IMR-90 (cell line): ENCODE data around the gene TM9SF4. TPM values are rescaled to one million over a fixed set of nuclear protein-coding genes. Genes with fewer than 3 reads are reported as not detected.

Source experiments
- ATAC-seq: fragments of 200-7000 bp; cut with Tn5 transposase; 2 replicates; pipeline ENCODE4 v1.9.1; 2020; ENCODE audit warnings: low read depth, mild to moderate bottlenecking, moderate library complexity
- BruUV-seq: library from RNA; stranded (reverse); fragments of 400-500 nt; replicated peaks from 2 replicates; lab custom pipeline; 2021; lab: Mats Ljungman, UMichigan
- CTCF ChIA-PET: fragments of 300-600 bp; formaldehyde crosslinking; extraction: SDS; loops from one replicate; lab custom pipeline; 2021; ENCODE audit warnings: antibody characterized with exemption; lab: Yijun Ruan, JAX
- POLR2A ChIA-PET: fragments of 300-600 bp; sonication (Branson Sonifier 250); formaldehyde crosslinking; loops from one replicate; lab custom pipeline; 2022; ENCODE audit warnings: antibody characterized with exemption; ENCODE audit not compliant: unreplicated experiment; lab: Charles Lee
- DNase-seq: peaks from one replicate; pipeline ENCODE4 v3.0.0; 2013
- H2AFZ ChIP-seq: replicated peaks from 2 replicates; pipeline ENCODE3; 2013; ENCODE audit warnings: low read length, mild to moderate bottlenecking; ENCODE audit not compliant: poor library complexity
- H2AK5ac ChIP-seq: 2 replicates; pipeline ENCODE4 v1.6.1; 2013; ENCODE audit warnings: low read depth, low read length, inconsistent platforms
- H2AK9ac ChIP-seq: replicated peaks from 2 replicates; pipeline ENCODE3; 2013; ENCODE audit warnings: mild to moderate bottlenecking, low read depth, low read length, moderate library complexity; ENCODE audit not compliant: poor library complexity
- H2BK120ac ChIP-seq: 2 replicates; pipeline ENCODE4 v1.6.1; 2013; ENCODE audit warnings: low read depth, low read length, inconsistent platforms
- H2BK15ac ChIP-seq: 3 replicates; pipeline ENCODE4 v1.6.1; 2013; ENCODE audit warnings: low read depth, low read length, inconsistent platforms
- H2BK20ac ChIP-seq: 2 replicates; pipeline ENCODE4 v1.6.1; 2013; ENCODE audit warnings: low read depth, mild to moderate bottlenecking, inconsistent platforms, low read length, moderate library complexity
- H2BK5ac ChIP-seq: 2 replicates; pipeline ENCODE4 v1.6.1; 2013; ENCODE audit warnings: mild to moderate bottlenecking, low read depth, low read length, inconsistent platforms; ENCODE audit not compliant: poor library complexity, severe bottlenecking
- H3K14ac ChIP-seq: replicated peaks from 2 replicates; pipeline ENCODE4 v1.6.1; 2013; ENCODE audit warnings: low read depth, low read length, inconsistent platforms
- H3K18ac ChIP-seq: 2 replicates; pipeline ENCODE4 v1.6.1; 2013; ENCODE audit warnings: low read depth, low read length, control low read depth
- H3K23ac ChIP-seq: 2 replicates; pipeline ENCODE4 v1.6.1; 2013; ENCODE audit warnings: low read depth, low read length, inconsistent platforms
- H3K27ac ChIP-seq: 2 replicates; pipeline ENCODE4 v1.5.1; 2013; ENCODE audit warnings: mild to moderate bottlenecking, control low read depth, low read length; ENCODE audit not compliant: insufficient read depth
- H3K27me3 ChIP-seq: 2 replicates; pipeline ENCODE4 v1.6.1; 2013; ENCODE audit warnings: low read length; ENCODE audit not compliant: control insufficient read depth, insufficient read depth
- H3K36me3 ChIP-seq: 2 replicates; pipeline ENCODE4 v1.6.1; 2013; ENCODE audit warnings: low read length, mixed read lengths; ENCODE audit not compliant: control insufficient read depth, insufficient read depth
- H3K4ac ChIP-seq: 2 replicates; pipeline ENCODE4 v1.6.1; 2013; ENCODE audit warnings: low read depth, low read length, inconsistent platforms
- H3K4me1 ChIP-seq: 2 replicates; pipeline ENCODE4 v1.6.1; 2013; ENCODE audit warnings: low read length, mixed read lengths; ENCODE audit not compliant: control insufficient read depth, insufficient read depth
- H3K4me2 ChIP-seq: 2 replicates; pipeline ENCODE4 v1.6.1; 2013; ENCODE audit warnings: low read depth, mild to moderate bottlenecking, control low read depth, low read length, moderate library complexity
- H3K4me3 ChIP-seq: 2 replicates; pipeline ENCODE4 v1.5.1; 2013; ENCODE audit warnings: low read depth, mild to moderate bottlenecking, control low read depth, low read length, moderate library complexity; ENCODE audit not compliant: insufficient read depth
- H3K56ac ChIP-seq: 2 replicates; pipeline ENCODE4 v1.6.1; 2013; ENCODE audit warnings: low read length, inconsistent platforms; ENCODE audit not compliant: insufficient read depth; ENCODE audit errors: extremely low read depth
- H3K79me1 ChIP-seq, 2 experiments: 2 replicates each; pipeline ENCODE4 v1.6.1; 2013; ENCODE audit warnings: low read length in 2 of 2, inconsistent platforms in 1 of 2, low read depth in 1 of 2
- H3K9ac ChIP-seq: 2 replicates; pipeline ENCODE4 v1.6.1; 2013; ENCODE audit warnings: low read depth, low read length, control low read depth
- H3K9me1 ChIP-seq: 2 replicates; pipeline ENCODE4 v1.6.1; 2013; ENCODE audit warnings: low read length, inconsistent platforms; ENCODE audit not compliant: insufficient read depth
- H3K9me3 ChIP-seq: 2 replicates; pipeline ENCODE4 v1.6.1; 2013; ENCODE audit warnings: low read length; ENCODE audit not compliant: control insufficient read depth, insufficient read depth
- H4K20me1 ChIP-seq: 2 replicates; pipeline ENCODE4 v1.6.1; 2013; ENCODE audit warnings: low read length, inconsistent platforms; ENCODE audit not compliant: insufficient read depth
- H4K5ac ChIP-seq: 2 replicates; pipeline ENCODE4 v1.6.1; 2013; ENCODE audit warnings: mild to moderate bottlenecking, low read depth, low read length, control low read depth
- H4K8ac ChIP-seq, 2 experiments: 2 replicates each; pipeline ENCODE4 v1.6.1; 2013; ENCODE audit warnings: low read depth in 2 of 2, low read length in 2 of 2, control low read depth in 1 of 2, inconsistent platforms in 1 of 2
- H4K91ac ChIP-seq: 2 replicates; pipeline ENCODE4 v1.6.1; 2013; ENCODE audit warnings: low read depth, low read length, inconsistent platforms; ENCODE audit not compliant: insufficient read depth
- BHLHE40 ChIP-seq: fragments of 150-350 bp; IDR thresholded peaks from 2 replicates; pipeline ENCODE4 v1.6.1; 2016; ENCODE audit warnings: mild to moderate bottlenecking, low read depth, low read length
- CEBPB ChIP-seq: IDR thresholded peaks from 2 replicates; pipeline ENCODE4 v1.6.1; 2012; ENCODE audit warnings: low read depth, low read length, improper control_type of control experiment
- CHD1 ChIP-seq: IDR thresholded peaks from 2 replicates; pipeline ENCODE4 v1.6.1; 2012; ENCODE audit warnings: low read depth, low read length, improper control_type of control experiment
- CTCF ChIP-seq: conservative IDR thresholded peaks from 2 replicates; pipeline ENCODE4 v1.5.1; 2012; ENCODE audit warnings: mild to moderate bottlenecking, low read depth, low read length, improper control_type of control experiment
- FOS ChIP-seq: fragments of 150-350 bp; IDR thresholded peaks from 2 replicates; pipeline ENCODE4 v1.6.1; 2016; ENCODE audit warnings: low read depth, low read length
- MAFK ChIP-seq: IDR thresholded peaks from 2 replicates; pipeline ENCODE4 v1.6.1; 2012; ENCODE audit warnings: low read depth, low read length, improper control_type of control experiment
- MAZ ChIP-seq: IDR thresholded peaks from 2 replicates; pipeline ENCODE4 v1.6.1; 2012; ENCODE audit warnings: low read depth, mild to moderate bottlenecking, low read length, improper control_type of control experiment, moderate library complexity, borderline replicate concordance
- MXI1 ChIP-seq: IDR thresholded peaks from 2 replicates; pipeline ENCODE4 v1.6.1; 2012; ENCODE audit warnings: low read depth, mild to moderate bottlenecking, low read length, moderate library complexity, borderline replicate concordance
- NFE2L2 ChIP-seq: fragments of 150-350 bp; IDR thresholded peaks from 2 replicates; pipeline ENCODE4 v1.6.1; 2016; ENCODE audit warnings: low read depth, mild to moderate bottlenecking, low read length
- POLR2A ChIP-seq: IDR thresholded peaks from 2 replicates; pipeline ENCODE4 v1.6.1; 2012; ENCODE audit warnings: mild to moderate bottlenecking, low read depth, low read length
- RAD21 ChIP-seq: IDR thresholded peaks from 2 replicates; pipeline ENCODE4 v1.6.1; 2012; ENCODE audit warnings: low read length, improper control_type of control experiment
- RCOR1 ChIP-seq: IDR thresholded peaks from 2 replicates; pipeline ENCODE4 v1.6.1; 2012; ENCODE audit warnings: mild to moderate bottlenecking, low read length, improper control_type of control experiment; ENCODE audit not compliant: insufficient replicate concordance
- RFX5 ChIP-seq: IDR thresholded peaks from 2 replicates; pipeline ENCODE4 v1.8.0; 2012; ENCODE audit warnings: low read depth, mild to moderate bottlenecking, low read length, moderate library complexity
- SMC3 ChIP-seq: fragments of 150-350 bp; IDR thresholded peaks from 2 replicates; pipeline ENCODE4 v1.6.1; 2016; ENCODE audit warnings: low read depth, mild to moderate bottlenecking, antibody characterized with exemption, low read length, moderate library complexity
- USF2 ChIP-seq: fragments of 150-350 bp; IDR thresholded peaks from 2 replicates; pipeline ENCODE4 v1.6.1; 2017; ENCODE audit warnings: mild to moderate bottlenecking, antibody characterized with exemption, low read length, low read depth
- WGBS, 2 experiments: methylation state at CpG; one replicate each; pipeline versions ENCODE4 v1.1.5 to v1.1.7; 2013; ENCODE audit warnings: missing lambda C conversion rate in 2 of 2; ENCODE audit not compliant: insufficient read length in 1 of 2; ENCODE audit errors: extremely low coverage in 2 of 2; 5-methylcytosine and 5-hydroxymethylcytosine counted together
- dilution Hi-C: fragments of 300-500 bp; cut with HindIII; formaldehyde crosslinking; loops from one replicate; pipeline ENCODE4 v1.14.3; 2018; ENCODE audit warnings: low sequenced_read_pairs; ENCODE audit not compliant: unreplicated experiment
- in situ Hi-C: fragments of 300-500 bp; cut with MboI; formaldehyde crosslinking; loops from 3 replicates; pipeline ENCODE4 v1.14.3; 2019; ENCODE audit warnings: low sequenced_read_pairs, inconsistent platforms, mixed read lengths
- intact Hi-C: fragments of 100-400 bp; cut with micrococcal nuclease; formaldehyde crosslinking; loops from 2 replicates; pipeline ENCODE4 v1.10.0; 2022
- polyA plus RNA-seq, 3 experiments: library from polyadenylated mRNA; depleted of rRNA; stranded (reverse); fragments of >200 nt; gene quantifications; 2 replicates each; pipeline ENCODE4 v1.2.3, GENCODE V29; 2012; ENCODE audit warnings: low replicate concordance in 1 of 3
- total RNA-seq: library from RNA; depleted of rRNA; stranded (reverse); fragments of >200 nt; gene quantifications from 2 replicates; pipeline ENCODE4 v1.2.3, GENCODE V29; 2012

TM9SF4 gene
- total and polyA plus RNA-seq, 2 of the 4 experiments (the other 2 are of a cell fraction): 35.3 to 59.1 TPM

- CTCF ChIA-PET: no interaction called here
- intact Hi-C loops (no loop called here), dilution Hi-C loops (no loop called here), in situ Hi-C loops (no loop called here)
- Histone ChIP-seq H2BK15ac (no peak overlapping the region), H3K36me3 (peaks cover 73% of the 10 kb centered on the region), H3K27ac (no peak overlapping the region), H3K4me1 (no peaks in the 10 kb centered on the region), H3K4ac (no peak overlapping the region), H3K9me3 (no peaks in the 10 kb centered on the region), H2AFZ (no peak overlapping the region), H3K23ac (no peak overlapping the region), H3K9me1 (peaks cover 14% of the 10 kb centered on the region), H2AK5ac (no peak overlapping the region), H3K79me1 (peaks cover 27 to 49% of the 10 kb centered on the region in 2 experiments), H2BK20ac (no peak overlapping the region), H3K4me2 (no peak overlapping the region), H3K4me3 (no peak overlapping the region), H4K20me1 (peaks cover 26% of the 10 kb centered on the region), H2BK120ac (no peak overlapping the region), H3K18ac (no peak overlapping the region), H2BK5ac (no peak overlapping the region), H2AK9ac (no peak overlapping the region), H4K8ac (no peak overlapping the region), H3K14ac (no peak overlapping the region), H4K5ac (no peak overlapping the region), H3K9ac (no peak overlapping the region), H3K27me3 (no peaks in the 10 kb centered on the region), H4K91ac (no peak overlapping the region), H3K56ac (no peak overlapping the region)
- ATAC-seq (no peak), DNase-seq (no peak)
- POLR2A ChIA-PET: no interaction called here
- BruUV-seq: no TSS peak
- TF ChIP-seq RCOR1 (no peak), CTCF (no peak), CHD1 (no peak), MAZ (no peak), NFE2L2 (no peak), POLR2A (no peak), MAFK (no peak), USF2 (no peak), RFX5 (no peak), CEBPB (no peak), FOS (no peak), RAD21 (no peak), MXI1 (no peak), BHLHE40 (no peak), SMC3 (no peak)
- no CpG with 5 or more reads among the region's 4 CpGs for WGBS, 2 experiments
These were observed 31.1 kb downstream of the TM9SF4 start for GRCh38 chr20:32140603-32141002.
